Measurements from ENCODE around the gene PLEKHG2. TPM values are rescaled to one million over a fixed set of nuclear protein-coding genes. Genes with fewer than 3 reads are reported as not detected.

The PLEKHG2 gene
- total RNA-seq, 1 experiment from 2014 or later: 62.3 TPM

GRCh38 chr19:39403331-39404312 lies 8.8 kb upstream of the PLEKHG2 start (continued):
- no peak for TF ChIP-seq CREB1 (CRISPR knock-in tag; IDR thresholded peaks at IDR 0.05)
- TF ChIP-seq IRF2 (CRISPR knock-in tag; IDR thresholded peaks at IDR 0.05; ENCODE audit: borderline replicate concordance, low read depth): no peak
- TF ChIP-seq ZNF425 (CRISPR knock-in tag; conservative IDR thresholded peaks at IDR 0.05): no peak
- TF ChIP-seq ESRRA (CRISPR knock-in tag; IDR thresholded peaks at IDR 0.05; ENCODE audit: borderline replicate concordance): no peak
- TF ChIP-seq, protein P1, sequence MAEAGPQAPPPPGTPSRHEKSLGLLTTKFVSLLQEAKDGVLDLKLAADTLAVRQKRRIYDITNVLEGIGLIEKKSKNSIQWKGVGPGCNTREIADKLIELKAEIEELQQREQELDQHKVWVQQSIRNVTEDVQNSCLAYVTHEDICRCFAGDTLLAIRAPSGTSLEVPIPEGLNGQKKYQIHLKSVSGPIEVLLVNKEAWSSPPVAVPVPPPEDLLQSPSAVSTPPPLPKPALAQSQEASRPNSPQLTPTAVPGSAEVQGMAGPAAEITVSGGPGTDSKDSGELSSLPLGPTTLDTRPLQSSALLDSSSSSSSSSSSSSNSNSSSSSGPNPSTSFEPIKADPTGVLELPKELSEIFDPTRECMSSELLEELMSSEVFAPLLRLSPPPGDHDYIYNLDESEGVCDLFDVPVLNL (CRISPR knock-in tag; IDR thresholded peaks at IDR 0.05; ENCODE audit: borderline replicate concordance, low read depth): no peak
- TF ChIP-seq ZNF423 (CRISPR knock-in tag; IDR thresholded peaks at IDR 0.05): peak; percentile 88
- TF ChIP-seq, protein P2, sequence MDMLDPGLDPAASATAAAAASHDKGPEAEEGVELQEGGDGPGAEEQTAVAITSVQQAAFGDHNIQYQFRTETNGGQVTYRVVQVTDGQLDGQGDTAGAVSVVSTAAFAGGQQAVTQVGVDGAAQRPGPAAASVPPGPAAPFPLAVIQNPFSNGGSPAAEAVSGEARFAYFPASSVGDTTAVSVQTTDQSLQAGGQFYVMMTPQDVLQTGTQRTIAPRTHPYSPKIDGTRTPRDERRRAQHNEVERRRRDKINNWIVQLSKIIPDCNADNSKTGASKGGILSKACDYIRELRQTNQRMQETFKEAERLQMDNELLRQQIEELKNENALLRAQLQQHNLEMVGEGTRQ (CRISPR knock-in tag; IDR thresholded peaks at IDR 0.05): no peak
- no peak for TF ChIP-seq FOXJ3 (CRISPR knock-in tag; IDR thresholded peaks at IDR 0.05; ENCODE audit: borderline replicate concordance)
- TF ChIP-seq, protein P3, sequence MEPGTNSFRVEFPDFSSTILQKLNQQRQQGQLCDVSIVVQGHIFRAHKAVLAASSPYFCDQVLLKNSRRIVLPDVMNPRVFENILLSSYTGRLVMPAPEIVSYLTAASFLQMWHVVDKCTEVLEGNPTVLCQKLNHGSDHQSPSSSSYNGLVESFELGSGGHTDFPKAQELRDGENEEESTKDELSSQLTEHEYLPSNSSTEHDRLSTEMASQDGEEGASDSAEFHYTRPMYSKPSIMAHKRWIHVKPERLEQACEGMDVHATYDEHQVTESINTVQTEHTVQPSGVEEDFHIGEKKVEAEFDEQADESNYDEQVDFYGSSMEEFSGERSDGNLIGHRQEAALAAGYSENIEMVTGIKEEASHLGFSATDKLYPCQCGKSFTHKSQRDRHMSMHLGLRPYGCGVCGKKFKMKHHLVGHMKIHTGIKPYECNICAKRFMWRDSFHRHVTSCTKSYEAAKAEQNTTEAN (CRISPR knock-in tag; IDR thresholded peaks at IDR 0.05): no peak
- TF ChIP-seq JUN (CRISPR knock-in tag; IDR thresholded peaks at IDR 0.05): no peak
- TF ChIP-seq SMAD3 (CRISPR knock-in tag; IDR thresholded peaks at IDR 0.05; ENCODE audit: borderline replicate concordance): no peak
- no peak for TF ChIP-seq ZNF396 (CRISPR knock-in tag; IDR thresholded peaks at IDR 0.05; ENCODE audit: borderline replicate concordance)
- TF ChIP-seq, protein P4, sequence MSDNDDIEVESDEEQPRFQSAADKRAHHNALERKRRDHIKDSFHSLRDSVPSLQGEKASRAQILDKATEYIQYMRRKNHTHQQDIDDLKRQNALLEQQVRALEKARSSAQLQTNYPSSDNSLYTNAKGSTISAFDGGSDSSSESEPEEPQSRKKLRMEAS (CRISPR knock-in tag; IDR thresholded peaks at IDR 0.05): no peak
- TF ChIP-seq ATF6 (CRISPR knock-in tag; IDR thresholded peaks at IDR 0.05): no peak
- TF ChIP-seq, protein P5, sequence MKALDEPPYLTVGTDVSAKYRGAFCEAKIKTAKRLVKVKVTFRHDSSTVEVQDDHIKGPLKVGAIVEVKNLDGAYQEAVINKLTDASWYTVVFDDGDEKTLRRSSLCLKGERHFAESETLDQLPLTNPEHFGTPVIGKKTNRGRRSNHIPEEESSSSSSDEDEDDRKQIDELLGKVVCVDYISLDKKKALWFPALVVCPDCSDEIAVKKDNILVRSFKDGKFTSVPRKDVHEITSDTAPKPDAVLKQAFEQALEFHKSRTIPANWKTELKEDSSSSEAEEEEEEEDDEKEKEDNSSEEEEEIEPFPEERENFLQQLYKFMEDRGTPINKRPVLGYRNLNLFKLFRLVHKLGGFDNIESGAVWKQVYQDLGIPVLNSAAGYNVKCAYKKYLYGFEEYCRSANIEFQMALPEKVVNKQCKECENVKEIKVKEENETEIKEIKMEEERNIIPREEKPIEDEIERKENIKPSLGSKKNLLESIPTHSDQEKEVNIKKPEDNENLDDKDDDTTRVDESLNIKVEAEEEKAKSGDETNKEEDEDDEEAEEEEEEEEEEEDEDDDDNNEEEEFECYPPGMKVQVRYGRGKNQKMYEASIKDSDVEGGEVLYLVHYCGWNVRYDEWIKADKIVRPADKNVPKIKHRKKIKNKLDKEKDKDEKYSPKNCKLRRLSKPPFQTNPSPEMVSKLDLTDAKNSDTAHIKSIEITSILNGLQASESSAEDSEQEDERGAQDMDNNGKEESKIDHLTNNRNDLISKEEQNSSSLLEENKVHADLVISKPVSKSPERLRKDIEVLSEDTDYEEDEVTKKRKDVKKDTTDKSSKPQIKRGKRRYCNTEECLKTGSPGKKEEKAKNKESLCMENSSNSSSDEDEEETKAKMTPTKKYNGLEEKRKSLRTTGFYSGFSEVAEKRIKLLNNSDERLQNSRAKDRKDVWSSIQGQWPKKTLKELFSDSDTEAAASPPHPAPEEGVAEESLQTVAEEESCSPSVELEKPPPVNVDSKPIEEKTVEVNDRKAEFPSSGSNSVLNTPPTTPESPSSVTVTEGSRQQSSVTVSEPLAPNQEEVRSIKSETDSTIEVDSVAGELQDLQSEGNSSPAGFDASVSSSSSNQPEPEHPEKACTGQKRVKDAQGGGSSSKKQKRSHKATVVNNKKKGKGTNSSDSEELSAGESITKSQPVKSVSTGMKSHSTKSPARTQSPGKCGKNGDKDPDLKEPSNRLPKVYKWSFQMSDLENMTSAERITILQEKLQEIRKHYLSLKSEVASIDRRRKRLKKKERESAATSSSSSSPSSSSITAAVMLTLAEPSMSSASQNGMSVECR (CRISPR knock-in tag; IDR thresholded peaks at IDR 0.05; ENCODE audit: borderline replicate concordance): no peak
- no peak for TF ChIP-seq RORB (CRISPR knock-in tag; IDR thresholded peaks at IDR 0.05)
- TF ChIP-seq FOXP1 (CRISPR knock-in tag; IDR thresholded peaks at IDR 0.05; ENCODE audit: borderline replicate concordance): no peak
- no peak for TF ChIP-seq ZNF671 (CRISPR knock-in tag; IDR thresholded peaks at IDR 0.05)
- no peak for TF ChIP-seq CDX4 (CRISPR knock-in tag; IDR thresholded peaks at IDR 0.05; ENCODE audit: borderline replicate concordance)
- TF ChIP-seq, protein P6, sequence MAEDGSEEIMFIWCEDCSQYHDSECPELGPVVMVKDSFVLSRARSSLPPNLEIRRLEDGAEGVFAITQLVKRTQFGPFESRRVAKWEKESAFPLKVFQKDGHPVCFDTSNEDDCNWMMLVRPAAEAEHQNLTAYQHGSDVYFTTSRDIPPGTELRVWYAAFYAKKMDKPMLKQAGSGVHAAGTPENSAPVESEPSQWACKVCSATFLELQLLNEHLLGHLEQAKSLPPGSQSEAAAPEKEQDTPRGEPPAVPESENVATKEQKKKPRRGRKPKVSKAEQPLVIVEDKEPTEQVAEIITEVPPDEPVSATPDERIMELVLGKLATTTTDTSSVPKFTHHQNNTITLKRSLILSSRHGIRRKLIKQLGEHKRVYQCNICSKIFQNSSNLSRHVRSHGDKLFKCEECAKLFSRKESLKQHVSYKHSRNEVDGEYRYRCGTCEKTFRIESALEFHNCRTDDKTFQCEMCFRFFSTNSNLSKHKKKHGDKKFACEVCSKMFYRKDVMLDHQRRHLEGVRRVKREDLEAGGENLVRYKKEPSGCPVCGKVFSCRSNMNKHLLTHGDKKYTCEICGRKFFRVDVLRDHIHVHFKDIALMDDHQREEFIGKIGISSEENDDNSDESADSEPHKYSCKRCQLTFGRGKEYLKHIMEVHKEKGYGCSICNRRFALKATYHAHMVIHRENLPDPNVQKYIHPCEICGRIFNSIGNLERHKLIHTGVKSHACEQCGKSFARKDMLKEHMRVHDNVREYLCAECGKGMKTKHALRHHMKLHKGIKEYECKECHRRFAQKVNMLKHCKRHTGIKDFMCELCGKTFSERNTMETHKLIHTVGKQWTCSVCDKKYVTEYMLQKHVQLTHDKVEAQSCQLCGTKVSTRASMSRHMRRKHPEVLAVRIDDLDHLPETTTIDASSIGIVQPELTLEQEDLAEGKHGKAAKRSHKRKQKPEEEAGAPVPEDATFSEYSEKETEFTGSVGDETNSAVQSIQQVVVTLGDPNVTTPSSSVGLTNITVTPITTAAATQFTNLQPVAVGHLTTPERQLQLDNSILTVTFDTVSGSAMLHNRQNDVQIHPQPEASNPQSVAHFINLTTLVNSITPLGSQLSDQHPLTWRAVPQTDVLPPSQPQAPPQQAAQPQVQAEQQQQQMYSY (CRISPR knock-in tag; IDR thresholded peaks at IDR 0.05): peak; percentile 86

All from WTC11 (cell line).